ENCODE measurements around the gene NFKB2.

NFKB2 gene

DNA sequence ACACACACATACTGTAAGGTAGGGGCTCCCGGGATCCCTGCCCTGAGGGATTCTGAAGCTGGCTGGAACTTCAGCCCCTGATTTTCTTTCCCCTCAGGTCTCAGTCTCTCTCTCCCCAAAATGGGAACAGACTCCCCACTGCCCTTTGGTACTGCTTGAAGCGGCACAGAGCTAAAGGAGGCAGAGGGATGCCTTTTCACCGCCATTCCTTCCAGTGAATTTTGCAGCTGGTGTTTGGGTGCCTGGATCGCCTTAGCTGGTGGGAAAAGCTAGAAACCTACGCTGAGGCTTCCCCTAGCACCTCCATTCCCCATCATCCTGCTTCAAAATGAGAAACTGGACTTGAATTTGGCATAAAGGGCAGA is 39.6 kb downstream of the NFKB2 start:
- H3K4me3 ChIP-seq (ENCODE audit: low read length), result no peak overlapping the region
- DNase-seq (ENCODE audit: low read depth, low spot score), result no peak

DNA sequence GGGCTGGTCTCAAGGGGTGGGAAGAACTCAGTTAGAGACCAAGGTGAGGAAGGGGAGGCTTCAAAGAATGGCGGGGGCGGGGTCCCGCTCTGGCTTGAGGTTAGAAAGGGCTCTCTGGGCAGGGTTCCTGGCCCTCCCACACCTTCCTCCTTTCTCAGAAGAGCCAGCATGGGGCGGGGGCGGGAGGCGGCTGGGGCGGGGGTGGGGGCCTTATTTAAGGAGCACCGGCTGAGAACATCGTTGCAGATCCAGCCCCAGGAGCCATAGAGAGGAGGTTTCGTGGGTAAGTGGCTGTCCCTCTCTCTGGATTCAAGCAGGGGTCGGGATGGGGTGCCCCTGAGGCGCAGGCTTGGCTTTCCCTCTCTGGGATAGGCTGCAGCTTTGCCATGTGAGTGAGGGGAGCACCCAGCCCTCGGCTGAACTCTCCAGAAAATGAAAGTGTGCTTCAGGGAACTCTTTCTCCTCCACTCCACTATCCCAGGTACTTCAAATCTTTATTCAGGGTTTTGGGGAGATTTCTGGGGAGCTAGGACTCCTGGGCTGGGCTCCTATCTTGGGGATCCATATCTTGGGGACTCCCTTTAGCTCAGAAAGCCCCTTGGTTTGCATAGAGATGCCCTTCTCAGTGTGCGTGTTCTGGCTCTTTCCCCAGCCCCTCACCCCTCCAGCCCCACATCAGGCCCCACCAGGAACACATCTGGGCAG is 40.2 kb downstream of the NFKB2 start:
- H3K4me3 ChIP-seq (ENCODE audit: low read length), result no peak overlapping the region
- DNase-seq (ENCODE audit: low read depth, low spot score), result no peak

DNA sequence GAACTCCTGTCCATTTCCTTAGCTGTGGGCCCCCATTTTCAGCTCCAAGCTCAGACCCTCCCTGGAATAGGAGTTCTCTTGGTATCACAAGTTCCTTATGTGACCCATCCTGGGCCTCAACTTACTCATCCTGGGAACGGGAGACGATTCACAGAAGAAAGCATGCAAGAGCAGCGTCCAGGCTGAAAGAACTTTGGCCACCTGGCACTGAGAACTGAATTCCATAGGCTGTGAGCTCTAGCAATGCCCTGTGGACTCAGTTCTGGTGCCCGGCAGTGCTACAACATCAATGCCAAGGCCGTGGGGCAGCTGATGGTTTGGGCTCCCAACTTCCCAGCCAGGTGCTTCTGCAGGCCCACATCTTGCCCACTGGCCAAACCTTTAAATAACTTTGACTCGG is 40.8 kb downstream of the NFKB2 start:
- H3K4me3 ChIP-seq (ENCODE audit: low read length), result no peak overlapping the region
- no peak for DNase-seq (ENCODE audit: low read depth, low spot score)

- DNase-seq (ENCODE audit: low read depth, low spot score), result no peak
Observed at GRCh38 chr10:102437515-102437914, 42.0 kb downstream of the NFKB2 start.

GRCh38 chr10:102438374-102438773 is 42.9 kb downstream of the NFKB2 start:
- H3K4me3 ChIP-seq (ENCODE audit: low read length), result no peak overlapping the region
- no peak for DNase-seq (ENCODE audit: low read depth, low spot score)

More at GRCh38 chr10:102437515-102437914, 42.0 kb downstream of the NFKB2 start:
- no peak overlapping the region for H3K4me3 ChIP-seq (ENCODE audit: low read length)

- H3K4me3 ChIP-seq (ENCODE audit: low read length), result no peak overlapping the region
Observed at GRCh38 chr10:102444851-102445250, 49.3 kb downstream of the NFKB2 start.

GRCh38 chr10:102449321-102450123 is 54.0 kb downstream of the NFKB2 start:
- peak; percentile 87 for DNase-seq (ENCODE audit: low read depth, low spot score)
- peak overlapping the region; percentile 99 for H3K4me3 ChIP-seq (ENCODE audit: low read length)

More at GRCh38 chr10:102444851-102445250, 49.3 kb downstream of the NFKB2 start:
- DNase-seq (ENCODE audit: low read depth, low spot score), result no peak

DNA sequence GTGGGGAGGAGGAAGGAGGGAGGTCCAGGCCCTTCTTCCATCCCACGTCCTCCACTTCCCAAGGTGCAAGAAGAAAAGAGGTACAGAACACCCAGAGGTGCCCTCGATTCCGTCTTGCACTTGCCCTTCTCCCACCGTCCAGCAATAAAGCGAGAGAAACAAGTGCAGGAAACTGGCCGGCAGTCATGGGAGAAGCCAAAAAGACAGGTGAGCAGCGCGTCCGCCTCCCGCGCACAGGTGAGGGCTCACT is 54.5 kb downstream of the NFKB2 start:
- no peak for DNase-seq (ENCODE audit: low read depth, low spot score)
- H3K4me3 ChIP-seq (ENCODE audit: low read length), result peak overlapping the region; percentile 99

- peak; percentile 87 for DNase-seq (ENCODE audit: low read depth, low spot score)
- H3K4me3 ChIP-seq (ENCODE audit: low read length), result peak overlapping the region; percentile 99
Observed at GRCh38 chr10:102450374-102451104, 55.0 kb downstream of the NFKB2 start.

DNA sequence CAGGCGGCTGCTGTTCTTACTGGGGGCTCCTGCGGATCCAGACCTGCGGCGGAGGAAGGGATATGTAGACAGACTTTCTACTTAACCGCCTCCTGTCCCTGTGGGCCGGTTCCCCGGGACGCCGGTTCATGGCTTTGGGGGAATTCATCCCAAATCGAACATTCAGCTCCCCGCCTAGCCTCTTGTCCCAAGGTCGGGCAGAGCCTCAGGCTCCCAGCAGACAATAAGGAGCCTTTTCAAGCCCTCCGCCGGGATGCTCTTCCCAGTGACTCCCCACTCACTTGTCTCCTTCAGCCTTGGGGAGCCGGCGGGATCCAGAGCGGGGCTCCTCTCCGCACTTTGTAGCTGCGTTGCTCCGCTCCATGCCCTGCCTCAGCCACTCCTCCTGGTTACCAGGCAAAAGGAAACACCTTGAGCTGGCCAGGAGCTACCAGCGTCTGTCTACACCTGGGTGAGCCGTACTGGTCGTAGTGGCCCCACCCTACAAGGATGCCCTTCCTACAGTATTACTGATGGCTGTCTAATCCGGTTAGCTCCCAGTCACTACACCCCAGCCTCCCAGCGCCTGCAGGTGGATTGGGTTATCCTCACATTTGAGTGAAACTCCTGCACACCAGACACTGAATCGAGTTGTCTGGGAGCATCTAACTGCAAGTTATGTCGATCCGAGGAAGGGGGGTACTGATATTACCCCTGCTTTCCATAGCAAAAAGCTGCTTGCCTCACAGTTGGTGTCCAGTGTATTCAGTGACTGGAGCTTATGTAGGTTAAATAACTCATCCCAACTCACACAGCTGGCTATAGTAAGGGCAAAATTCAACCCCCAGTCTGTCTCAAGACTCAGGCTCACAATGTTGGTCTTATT is 55.8 kb downstream of the NFKB2 start, which contains the start of gene C10orf95:
TSS of gene C10orf95 (minus strand) at position 439 of the 865 bp plus-strand sequence. CDS start 450 bp downstream, outside the sequence.
- peak within 1 kb of the TSS; percentile 99 for H3K4me3 ChIP-seq (ENCODE audit: low read length)
- DNase-seq (ENCODE audit: low read depth, low spot score), result no peak

Data from Jurkat, Clone E6-1 (cell line).